ENCODE data around the gene MED26. TPM values are rescaled to one million over a fixed set of nuclear protein-coding genes. Genes with fewer than 3 reads are reported as not detected.
"Not testable (repeated sequence)": the region's sequence is repeated elsewhere in the genome, so short reads cannot be mapped to it uniquely, and the experiment has no call there.

MED26 gene
- total RNA-seq, 1 donor from 2014 or later: 11.7 TPM

GRCh38 chr19:16654140-16654539 is 26.1 kb upstream of the MED26 start:
- no peaks in the 10 kb centered on the region for H3K9me3 Mint-ChIP-seq
- DNase-seq (ENCODE audit: low read depth, low spot score): no peak
- no peaks in the 10 kb centered on the region for H3K27me3 Mint-ChIP-seq (ENCODE audit: low read depth)
- TF ChIP-seq, protein P1, sequence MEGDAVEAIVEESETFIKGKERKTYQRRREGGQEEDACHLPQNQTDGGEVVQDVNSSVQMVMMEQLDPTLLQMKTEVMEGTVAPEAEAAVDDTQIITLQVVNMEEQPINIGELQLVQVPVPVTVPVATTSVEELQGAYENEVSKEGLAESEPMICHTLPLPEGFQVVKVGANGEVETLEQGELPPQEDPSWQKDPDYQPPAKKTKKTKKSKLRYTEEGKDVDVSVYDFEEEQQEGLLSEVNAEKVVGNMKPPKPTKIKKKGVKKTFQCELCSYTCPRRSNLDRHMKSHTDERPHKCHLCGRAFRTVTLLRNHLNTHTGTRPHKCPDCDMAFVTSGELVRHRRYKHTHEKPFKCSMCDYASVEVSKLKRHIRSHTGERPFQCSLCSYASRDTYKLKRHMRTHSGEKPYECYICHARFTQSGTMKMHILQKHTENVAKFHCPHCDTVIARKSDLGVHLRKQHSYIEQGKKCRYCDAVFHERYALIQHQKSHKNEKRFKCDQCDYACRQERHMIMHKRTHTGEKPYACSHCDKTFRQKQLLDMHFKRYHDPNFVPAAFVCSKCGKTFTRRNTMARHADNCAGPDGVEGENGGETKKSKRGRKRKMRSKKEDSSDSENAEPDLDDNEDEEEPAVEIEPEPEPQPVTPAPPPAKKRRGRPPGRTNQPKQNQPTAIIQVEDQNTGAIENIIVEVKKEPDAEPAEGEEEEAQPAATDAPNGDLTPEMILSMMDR (conservative IDR thresholded peaks at IDR 0.05): no peak
- H3K4me1 Mint-ChIP-seq: peaks cover 11% of the 10 kb centered on the region
- H3K36me3 Mint-ChIP-seq (ENCODE audit: low read depth): peaks cover 43% of the 10 kb centered on the region
- peak overlapping the region; percentile 40 for H3K4me3 Mint-ChIP-seq
- no peak overlapping the region for H3K27ac Mint-ChIP-seq (ENCODE audit: unreplicated experiment)

DNA sequence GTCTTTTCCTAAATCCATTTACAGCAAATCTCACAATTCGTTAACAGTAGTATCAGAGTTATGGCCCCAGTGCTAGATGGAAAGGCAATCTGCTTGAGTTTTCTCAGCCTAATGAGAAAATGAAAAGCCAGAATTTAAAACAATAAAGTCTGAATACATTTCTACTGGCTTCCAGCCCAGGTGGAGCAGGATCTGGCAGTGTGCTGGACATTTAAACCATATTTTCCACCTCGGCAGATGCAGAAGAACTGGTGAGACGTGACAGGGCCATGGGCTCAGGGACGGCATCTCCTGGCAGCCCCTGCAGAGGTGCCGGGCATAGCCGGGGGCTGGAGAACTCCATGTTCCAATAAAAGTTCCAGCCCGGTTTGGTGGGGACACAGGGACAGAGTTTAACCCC is 24.9 kb upstream of the MED26 start:
- Mint-ChIP-seq H3K27me3 (ENCODE audit: low read depth) (no peaks in the 10 kb centered on the region), H3K9me3 (no peaks in the 10 kb centered on the region), H3K4me1 (no peaks in the 10 kb centered on the region), H3K36me3 (ENCODE audit: low read depth) (peaks cover 42% of the 10 kb centered on the region), H3K27ac (ENCODE audit: unreplicated experiment) (no peak overlapping the region), H3K4me3 (no peak overlapping the region)
- DNase-seq (ENCODE audit: low read depth, low spot score): no peak
- TF ChIP-seq, protein P1 (conservative IDR thresholded peaks at IDR 0.05): no peak

DNA sequence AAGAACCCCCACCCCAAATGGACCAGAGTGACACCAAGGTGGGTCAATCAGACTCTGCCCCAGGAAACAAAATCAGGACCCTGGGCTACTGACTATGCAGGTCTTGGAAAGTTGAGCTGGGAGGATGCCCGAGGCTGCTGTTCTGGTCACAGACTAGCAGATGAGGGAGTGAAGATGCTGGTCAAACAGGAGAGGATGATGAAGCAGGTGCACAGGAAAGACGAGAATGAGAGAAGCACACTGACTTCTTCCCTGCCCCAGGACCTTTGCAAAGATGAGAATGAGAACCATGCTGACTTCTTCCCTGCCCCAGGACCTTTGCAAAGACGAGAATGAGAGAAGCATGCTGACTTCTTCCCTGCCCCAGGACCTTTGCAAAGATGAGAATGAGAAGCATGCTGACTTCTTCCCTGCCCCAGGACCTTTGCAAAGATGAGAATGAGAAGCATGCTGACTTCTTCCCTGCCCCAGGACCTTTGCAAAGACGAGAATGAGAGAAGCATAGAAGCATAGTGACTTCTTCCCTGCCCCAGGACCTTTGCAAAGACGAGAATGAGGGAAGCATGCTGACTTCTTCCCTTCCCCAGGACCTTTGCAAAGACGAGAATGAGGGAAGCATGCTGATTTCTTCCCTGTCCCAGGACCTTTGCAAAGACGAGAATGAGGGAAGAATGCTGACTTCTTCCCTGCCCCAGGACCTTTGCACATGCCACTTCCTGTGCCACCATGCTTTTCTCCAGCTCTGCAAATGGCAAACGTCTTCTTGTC is 23.6 kb upstream of the MED26 start:
- not testable (repeated sequence) for H3K4me3 Mint-ChIP-seq; DNase-seq (ENCODE audit: low read depth, low spot score); H3K4me1 Mint-ChIP-seq; H3K27me3 Mint-ChIP-seq (ENCODE audit: low read depth); H3K9me3 Mint-ChIP-seq; H3K27ac Mint-ChIP-seq (ENCODE audit: unreplicated experiment)
- H3K36me3 Mint-ChIP-seq (ENCODE audit: low read depth): peaks cover 37% of the 10 kb centered on the region

GRCh38 chr19:16650821-16651220 is 22.8 kb upstream of the MED26 start:
- H3K36me3 Mint-ChIP-seq (ENCODE audit: low read depth): peaks cover 33% of the 10 kb centered on the region
- no peaks in the 10 kb centered on the region for H3K4me1 Mint-ChIP-seq
- H3K27ac Mint-ChIP-seq (ENCODE audit: unreplicated experiment): no peak overlapping the region
- no peaks in the 10 kb centered on the region for H3K27me3 Mint-ChIP-seq (ENCODE audit: low read depth)
- TF ChIP-seq, protein P1 (conservative IDR thresholded peaks at IDR 0.05): no peak
- no peak for DNase-seq (ENCODE audit: low read depth, low spot score)
- no peak overlapping the region for H3K4me3 Mint-ChIP-seq
- no peaks in the 10 kb centered on the region for H3K9me3 Mint-ChIP-seq

GRCh38 chr19:16649734-16650133 is 21.7 kb upstream of the MED26 start:
- H3K9me3 Mint-ChIP-seq: no peaks in the 10 kb centered on the region
- H3K27me3 Mint-ChIP-seq (ENCODE audit: low read depth): no peaks in the 10 kb centered on the region
- peaks cover 34% of the 10 kb centered on the region for H3K36me3 Mint-ChIP-seq (ENCODE audit: low read depth)
- H3K4me1 Mint-ChIP-seq: peaks cover 8% of the 10 kb centered on the region
- no peak overlapping the region for H3K4me3 Mint-ChIP-seq
- H3K27ac Mint-ChIP-seq (ENCODE audit: unreplicated experiment): no peak overlapping the region
- DNase-seq (ENCODE audit: low read depth, low spot score): no peak
- TF ChIP-seq, protein P1 (conservative IDR thresholded peaks at IDR 0.05): no peak

DNA sequence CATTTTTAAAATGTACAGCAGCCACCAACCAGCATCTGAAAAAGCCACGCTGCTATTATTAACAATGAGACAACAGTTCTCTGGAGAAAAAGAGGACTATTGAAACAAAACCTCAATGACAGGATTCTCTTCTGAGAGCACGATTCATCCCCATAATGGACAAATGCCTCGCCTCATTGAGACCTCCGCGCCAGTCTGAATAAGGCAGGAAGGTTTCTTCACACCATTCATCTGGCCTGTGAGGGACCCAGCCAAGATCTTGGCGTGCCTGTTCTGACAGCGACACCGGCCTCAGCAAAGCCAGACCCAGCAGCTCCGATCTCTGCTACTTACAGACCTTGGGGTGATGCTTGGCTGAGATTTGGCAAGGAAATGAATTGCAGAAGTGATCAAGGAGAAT is 17.1 kb upstream of the MED26 start:
- Mint-ChIP-seq H3K27me3 (ENCODE audit: low read depth) (no peaks in the 10 kb centered on the region), H3K4me3 (peak overlapping the region; percentile 47), H3K4me1 (peaks cover 10% of the 10 kb centered on the region), H3K36me3 (ENCODE audit: low read depth) (peaks cover 18% of the 10 kb centered on the region), H3K27ac (ENCODE audit: unreplicated experiment) (peak overlapping the region; percentile 96), H3K9me3 (no peaks in the 10 kb centered on the region)
- peak; percentile 8 for DNase-seq (ENCODE audit: low read depth, low spot score)
- TF ChIP-seq, protein P1 (conservative IDR thresholded peaks at IDR 0.05): no peak

Measured in neural crest cell (in vitro differentiated cells).